ENCODE measurements around the gene FBH1. TPM values are rescaled to one million over a fixed set of nuclear protein-coding genes. Genes with fewer than 3 reads are reported as not detected.

Gene FBH1
- total RNA-seq, 2 experiments from 2014 or later = 55.3 to 63.5 TPM

DNA sequence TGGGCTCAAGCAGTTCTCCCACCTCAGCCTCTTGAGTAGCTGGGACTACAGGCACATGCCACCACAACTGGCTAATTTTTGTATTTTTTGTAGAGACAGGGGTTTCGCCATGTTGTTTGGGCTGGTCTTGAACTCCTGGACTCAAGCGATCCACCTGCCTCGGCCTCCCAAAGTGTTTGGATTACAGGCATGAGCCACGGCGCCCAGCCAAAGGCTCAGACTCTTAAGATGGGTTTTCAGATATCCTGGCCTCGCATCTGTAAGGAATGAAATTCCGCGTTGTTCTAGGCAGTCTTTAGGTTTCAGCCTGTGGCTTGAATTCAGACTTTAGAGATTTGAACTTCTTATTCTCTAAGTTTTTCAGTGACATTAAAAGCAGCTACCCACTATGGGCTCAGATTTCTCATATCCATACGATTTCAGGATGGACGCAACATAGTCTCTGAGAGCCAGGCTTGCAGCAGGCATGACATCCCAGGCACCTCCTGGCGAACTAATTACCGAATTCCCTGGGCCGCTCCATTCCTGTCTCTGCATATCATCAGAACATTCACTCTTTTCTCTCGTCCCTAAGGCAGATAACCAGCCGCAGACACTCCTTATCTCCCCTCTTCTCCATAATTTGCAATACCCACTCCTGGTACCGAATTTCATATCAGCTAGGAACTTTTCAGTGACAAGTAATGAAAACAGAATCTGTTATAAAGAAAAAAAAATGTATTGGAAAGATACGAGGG, 57.6 kb downstream of the FBH1 start:
- Mint-ChIP-seq H3K9me3 (no peaks in the 10 kb centered on the region), H3K27me3 (no peaks in the 10 kb centered on the region), H3K36me3 (ENCODE audit: low read depth) (no peaks in the 10 kb centered on the region), H3K27ac (no peak overlapping the region), H3K4me1 (peaks cover 9% of the 10 kb centered on the region), H3K4me3 (no peak overlapping the region)
- CTCF ChIA-PET = interaction anchor here (0.7 to 1.4 kb wide), 2 partner anchors 24 to 36 kb away, joined by 3 to 4 read pairs; no protein-coding TSS in a partner anchor
- no peak for DNase-seq
- POLR2A ChIA-PET = no interaction called here

DNA sequence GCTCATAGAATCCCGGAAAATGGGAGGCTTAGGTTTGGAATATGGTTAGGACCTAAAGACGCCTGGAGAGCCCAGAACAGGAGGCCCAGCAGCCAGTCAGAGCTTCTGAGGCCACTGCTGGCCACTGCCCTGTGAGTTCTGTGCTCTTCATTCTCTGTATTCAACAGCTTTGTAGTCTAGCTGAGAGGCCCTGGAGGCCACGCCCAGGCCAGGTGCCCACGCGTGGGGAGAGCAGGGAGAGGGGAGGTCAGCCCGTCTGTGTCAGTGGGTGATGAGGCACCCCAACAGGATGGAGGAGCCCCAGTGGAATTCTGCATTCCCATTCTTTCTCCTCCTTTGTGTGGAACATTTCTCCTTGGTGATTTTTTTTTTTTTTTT, 58.2 kb downstream of the FBH1 start:
- no peak for DNase-seq
- ChIA-PET POLR2A (no interaction called here), CTCF (interaction anchor here (0.7 to 1.4 kb wide), 2 partner anchors 24 to 35 kb away, joined by 3 to 4 read pairs; no protein-coding TSS in a partner anchor)
- peaks cover 9% of the 10 kb centered on the region for H3K4me1 Mint-ChIP-seq
- H3K4me3 Mint-ChIP-seq = no peak overlapping the region
- H3K27ac Mint-ChIP-seq = no peak overlapping the region
- H3K36me3 Mint-ChIP-seq (ENCODE audit: low read depth) = no peaks in the 10 kb centered on the region
- H3K9me3 Mint-ChIP-seq = no peaks in the 10 kb centered on the region
- no peaks in the 10 kb centered on the region for H3K27me3 Mint-ChIP-seq

DNA sequence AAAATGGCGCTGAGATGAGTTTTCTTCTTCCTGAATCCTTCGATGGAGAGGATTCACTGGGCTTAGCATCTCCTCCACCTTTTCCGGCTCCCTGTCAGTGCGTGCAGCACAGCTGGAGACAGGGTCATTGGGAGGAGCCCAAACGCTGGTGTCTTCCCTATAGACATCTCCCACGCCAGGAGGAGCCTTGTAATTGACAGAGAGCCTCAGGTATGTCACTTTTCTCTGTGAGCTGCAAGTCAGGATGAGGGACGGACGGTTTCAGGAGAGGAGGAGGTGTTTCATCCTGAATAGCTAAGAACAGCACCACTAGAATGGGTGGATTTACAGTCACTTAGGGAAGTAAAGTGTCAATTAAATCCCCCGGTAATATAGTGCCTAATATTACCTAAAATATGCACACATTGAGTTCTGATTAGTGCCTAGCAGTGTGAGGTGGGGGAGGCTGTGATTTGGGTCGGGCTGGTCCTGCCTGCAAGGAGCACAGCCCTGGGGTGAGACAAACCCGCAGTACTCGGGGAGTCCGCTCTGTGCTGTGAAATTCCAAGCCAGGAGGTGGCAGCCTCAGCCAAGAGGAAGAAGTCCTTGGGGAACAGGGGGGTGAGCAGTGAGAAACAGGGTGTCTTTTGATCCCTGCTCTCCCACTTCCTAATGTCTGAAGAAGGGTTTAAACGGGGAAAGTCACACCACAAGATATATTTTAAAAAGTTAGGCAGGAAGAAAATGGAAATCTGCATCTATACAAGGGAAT, 59.1 kb downstream of the FBH1 start:
- no peaks in the 10 kb centered on the region for H3K36me3 Mint-ChIP-seq (ENCODE audit: low read depth)
- POLR2A ChIA-PET = no interaction called here
- H3K9me3 Mint-ChIP-seq = no peaks in the 10 kb centered on the region
- H3K4me1 Mint-ChIP-seq = peaks cover 9% of the 10 kb centered on the region
- DNase-seq = peak; percentile 15
- H3K27ac Mint-ChIP-seq = no peak overlapping the region
- no peak overlapping the region for H3K4me3 Mint-ChIP-seq
- no peaks in the 10 kb centered on the region for H3K27me3 Mint-ChIP-seq
- CTCF ChIA-PET = no interaction called here

DNA sequence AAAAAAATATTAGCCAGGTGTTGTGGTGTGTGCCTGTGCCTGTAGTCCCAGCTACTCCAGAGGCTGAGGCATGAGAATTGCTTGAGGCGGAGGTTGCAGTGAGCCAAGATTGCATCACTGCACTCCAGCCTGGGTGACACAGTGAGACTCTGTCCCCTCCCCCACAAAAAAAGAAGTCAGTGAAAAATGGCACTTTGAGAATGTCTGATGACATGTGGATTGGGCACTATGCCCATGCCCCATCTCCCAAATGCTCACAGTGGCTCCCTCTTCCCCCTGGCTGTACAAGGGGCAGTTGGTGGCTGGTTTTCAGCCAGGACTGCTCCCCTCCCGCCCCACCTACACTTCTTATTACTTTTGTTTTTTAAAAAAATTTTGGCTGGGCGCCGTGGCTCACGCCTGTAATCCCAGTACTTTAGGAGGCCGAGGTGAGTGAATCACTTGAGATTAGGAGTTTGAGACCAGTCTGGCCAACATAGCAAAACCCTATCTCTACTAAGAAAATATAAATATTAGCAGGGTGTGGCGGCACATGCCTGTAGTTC, 61.2 kb downstream of the FBH1 start:
- POLR2A ChIA-PET = no interaction called here
- no peak for DNase-seq
- Mint-ChIP-seq H3K9me3 (no peaks in the 10 kb centered on the region), H3K27me3 (no peaks in the 10 kb centered on the region), H3K27ac (no peak overlapping the region), H3K36me3 (ENCODE audit: low read depth) (peaks cover 4% of the 10 kb centered on the region), H3K4me3 (no peak overlapping the region), H3K4me1 (peaks cover under 1% of the 10 kb centered on the region)
- CTCF ChIA-PET = no interaction called here

DNA sequence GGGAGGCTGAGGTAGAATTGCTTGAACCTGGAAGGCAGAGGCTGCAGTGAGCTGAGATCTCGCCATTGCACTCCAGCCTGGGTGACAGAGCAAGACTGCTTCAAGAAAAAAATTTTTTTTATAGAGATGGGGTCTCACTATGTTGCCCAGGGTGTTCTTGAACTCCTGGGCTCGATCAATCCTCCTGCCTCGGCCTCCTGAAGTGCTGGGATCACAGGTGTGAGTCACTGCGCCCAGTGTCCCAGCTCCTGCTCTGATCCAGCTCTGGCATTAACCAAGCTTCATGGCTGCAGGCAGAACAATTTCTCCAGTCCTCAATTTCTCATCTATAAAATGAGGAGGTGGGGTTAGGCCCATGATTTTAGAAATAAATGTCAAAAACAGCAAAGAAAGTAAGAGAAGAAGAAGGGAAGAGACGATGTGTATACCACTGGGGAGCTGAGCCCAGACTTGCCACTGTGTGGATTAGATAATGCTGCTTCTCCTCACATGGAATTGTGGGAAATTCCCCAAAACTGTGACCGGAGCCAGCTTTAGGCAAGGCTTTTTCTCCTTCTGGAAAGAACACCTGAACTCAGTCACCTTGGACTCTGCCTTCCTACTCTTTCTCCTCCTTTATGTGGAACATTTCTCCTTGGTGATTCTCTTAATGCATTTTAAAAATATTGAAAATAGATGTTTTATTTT, 61.8 kb downstream of the FBH1 start:
- ChIA-PET CTCF (no interaction called here), POLR2A (no interaction called here)
- Mint-ChIP-seq H3K27ac (no peak overlapping the region), H3K36me3 (ENCODE audit: low read depth) (peaks cover 5% of the 10 kb centered on the region), H3K4me3 (no peak overlapping the region), H3K27me3 (no peaks in the 10 kb centered on the region), H3K9me3 (no peaks in the 10 kb centered on the region), H3K4me1 (no peaks in the 10 kb centered on the region)
- DNase-seq = no peak

DNA sequence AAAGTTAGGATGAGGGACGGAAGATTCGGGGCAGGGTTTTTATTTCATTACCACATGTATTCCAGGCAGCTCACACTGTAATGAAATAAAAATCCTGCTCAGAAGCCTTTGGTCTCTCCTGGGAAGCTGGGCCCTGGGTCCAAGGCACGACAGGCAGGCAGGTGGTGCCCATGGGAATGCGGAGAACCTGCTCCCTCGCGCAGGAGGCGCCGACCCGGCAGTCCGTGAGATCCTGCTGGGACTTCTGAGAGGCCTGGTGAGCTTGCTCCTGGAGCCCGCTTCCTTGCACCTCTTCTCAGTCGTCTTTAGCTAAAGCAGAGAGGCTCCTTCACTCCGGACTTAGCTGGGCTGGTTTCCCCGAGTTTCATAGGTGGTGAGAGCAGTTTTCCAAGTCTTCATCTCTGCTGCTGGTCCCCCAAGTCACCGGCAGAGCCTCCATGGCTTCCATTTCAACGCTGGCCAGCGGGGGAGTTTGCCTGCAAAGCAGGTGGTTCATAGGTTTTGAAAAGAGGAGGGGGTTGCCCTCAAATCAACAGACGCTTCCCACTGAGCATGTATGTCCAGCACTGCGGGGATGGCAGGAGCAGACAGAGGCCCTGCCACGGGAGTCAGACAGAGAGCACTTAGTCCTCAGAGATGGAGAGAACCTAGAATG, 62.8 kb downstream of the FBH1 start:
- peaks cover 8% of the 10 kb centered on the region for H3K36me3 Mint-ChIP-seq (ENCODE audit: low read depth)
- no peaks in the 10 kb centered on the region for H3K27me3 Mint-ChIP-seq
- CTCF ChIA-PET = no interaction called here
- H3K4me1 Mint-ChIP-seq = no peaks in the 10 kb centered on the region
- no peaks in the 10 kb centered on the region for H3K9me3 Mint-ChIP-seq
- no peak overlapping the region for H3K4me3 Mint-ChIP-seq
- no peak for DNase-seq
- peak overlapping the region; percentile 48 for H3K27ac Mint-ChIP-seq
- POLR2A ChIA-PET = no interaction called here

DNA sequence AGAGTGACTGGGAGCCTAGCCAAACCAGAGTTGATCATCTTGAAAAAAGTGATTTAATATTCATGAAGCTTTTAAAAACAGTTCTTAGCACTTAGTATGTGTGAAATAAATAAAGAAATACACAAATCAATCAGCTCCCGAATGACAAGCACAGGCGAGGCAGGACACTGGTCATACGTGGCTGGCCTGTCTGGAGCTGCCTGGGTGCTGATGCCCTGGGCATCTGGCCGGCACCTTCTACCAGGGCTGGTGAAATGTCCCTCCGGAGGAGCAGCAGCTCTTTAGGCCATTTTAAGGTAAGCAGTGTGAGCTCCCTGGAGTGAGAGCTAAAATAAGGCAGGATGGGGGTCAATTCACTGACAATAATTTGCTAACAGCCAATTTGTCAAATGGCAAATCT, 63.6 kb downstream of the FBH1 start:
- POLR2A ChIA-PET = no interaction called here
- H3K4me1 Mint-ChIP-seq = no peaks in the 10 kb centered on the region
- no peaks in the 10 kb centered on the region for H3K27me3 Mint-ChIP-seq
- no peaks in the 10 kb centered on the region for H3K9me3 Mint-ChIP-seq
- H3K27ac Mint-ChIP-seq = peak overlapping the region; percentile 48
- no peak for DNase-seq
- H3K4me3 Mint-ChIP-seq = no peak overlapping the region
- peaks cover 12% of the 10 kb centered on the region for H3K36me3 Mint-ChIP-seq (ENCODE audit: low read depth)
- CTCF ChIA-PET = interaction anchor here (0.7 to 0.9 kb wide), 3 partner anchors 13 to 1361 kb away, joined by 4 to 10 read pairs (median 5); no protein-coding TSS in a partner anchor

DNA sequence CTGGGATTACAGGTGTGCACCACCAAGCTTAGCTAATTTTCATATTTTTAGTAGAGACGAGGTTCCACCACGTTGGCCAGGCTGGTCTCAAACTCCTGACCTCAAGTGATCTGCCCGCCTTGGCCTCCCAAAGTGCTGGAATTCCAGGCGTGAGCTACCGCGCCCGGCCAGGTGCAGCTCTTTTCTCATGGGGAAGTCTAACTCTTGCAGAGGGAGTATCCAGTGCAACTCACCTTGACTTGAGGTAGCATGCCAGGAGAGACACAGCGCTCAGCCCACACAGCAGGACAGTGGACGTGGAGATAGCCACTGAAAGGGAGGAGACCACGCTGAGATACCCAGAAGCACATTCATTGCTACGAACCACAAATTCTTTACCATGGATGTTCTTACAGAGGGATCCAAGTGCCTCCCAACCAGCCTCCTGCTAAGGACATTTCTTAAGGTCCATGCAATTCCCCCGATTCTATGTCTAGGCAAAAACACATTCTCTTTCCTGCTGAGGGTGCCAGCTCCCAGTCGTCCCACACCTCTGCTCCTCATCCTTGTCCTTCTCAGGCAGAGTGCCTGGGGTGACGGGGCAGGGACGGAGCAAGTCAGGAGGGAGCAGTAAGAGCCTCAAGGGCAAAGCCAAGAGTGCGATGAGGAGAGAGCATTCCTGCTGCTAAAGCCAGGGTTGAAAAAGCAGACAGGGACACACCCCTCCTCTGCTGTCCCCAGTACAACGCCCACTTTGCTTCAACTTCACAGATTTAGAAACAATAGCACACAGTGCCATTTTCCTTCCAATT, 66.3 kb downstream of the FBH1 start:
- no peak for DNase-seq
- ChIA-PET CTCF (no interaction called here), POLR2A (no interaction called here)
- no peak overlapping the region for H3K4me3 Mint-ChIP-seq
- no peaks in the 10 kb centered on the region for H3K4me1 Mint-ChIP-seq
- H3K9me3 Mint-ChIP-seq = no peaks in the 10 kb centered on the region
- no peak overlapping the region for H3K27ac Mint-ChIP-seq
- peaks cover 20% of the 10 kb centered on the region for H3K36me3 Mint-ChIP-seq (ENCODE audit: low read depth)
- H3K27me3 Mint-ChIP-seq = no peaks in the 10 kb centered on the region

DNA sequence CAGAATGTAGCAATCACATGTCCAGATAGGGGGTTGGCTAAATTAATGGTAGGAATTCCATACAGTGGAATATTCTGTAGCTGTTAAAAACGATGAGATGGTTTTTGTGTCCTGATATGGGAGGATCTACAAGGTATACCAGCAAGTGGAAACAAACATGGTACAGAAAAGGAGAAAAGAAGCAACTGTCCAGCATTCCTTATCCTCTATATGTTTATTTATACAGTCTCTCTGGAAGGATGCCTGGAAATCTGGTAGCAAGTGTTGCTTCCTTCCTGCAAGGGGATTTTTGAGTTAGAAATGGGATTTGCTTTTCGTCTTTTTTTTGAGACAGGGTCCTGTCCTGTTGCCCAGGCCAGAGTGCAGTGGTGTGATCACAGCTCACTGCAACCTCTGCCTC, 68.0 kb downstream of the FBH1 start:
- Mint-ChIP-seq H3K36me3 (ENCODE audit: low read depth) (peaks cover 27% of the 10 kb centered on the region), H3K4me1 (no peaks in the 10 kb centered on the region), H3K4me3 (no peak overlapping the region), H3K27me3 (no peaks in the 10 kb centered on the region), H3K27ac (no peak overlapping the region), H3K9me3 (no peaks in the 10 kb centered on the region)
- CTCF ChIA-PET = interaction anchor here (0.7 kb wide), 1 partner anchor 18 kb away, joined by 3 read pairs; no protein-coding TSS in a partner anchor
- POLR2A ChIA-PET = no interaction called here
- DNase-seq = no peak

DNA sequence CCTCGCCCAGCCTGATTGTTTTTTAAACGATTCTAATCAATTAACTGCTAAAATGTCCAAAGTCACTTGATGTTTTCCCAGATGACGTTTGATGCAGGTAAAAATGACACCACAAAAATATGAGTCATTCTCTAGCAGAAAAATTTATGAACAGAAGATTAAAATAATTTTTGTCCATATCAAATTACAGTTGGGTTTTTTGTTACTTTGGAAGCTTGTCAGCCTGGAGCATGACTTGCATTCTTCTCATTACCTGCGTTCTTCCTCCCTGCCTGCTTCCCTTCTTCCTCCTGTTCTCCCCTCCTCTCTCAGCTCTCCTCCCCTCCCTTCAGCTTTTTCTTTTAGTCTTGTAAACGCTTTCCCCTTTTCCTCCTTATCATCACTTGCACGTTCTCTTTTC, 68.6 kb downstream of the FBH1 start:
- Mint-ChIP-seq H3K4me1 (peaks cover 1% of the 10 kb centered on the region), H3K27ac (no peak overlapping the region), H3K27me3 (no peaks in the 10 kb centered on the region), H3K4me3 (no peak overlapping the region), H3K9me3 (no peaks in the 10 kb centered on the region), H3K36me3 (ENCODE audit: low read depth) (peaks cover 31% of the 10 kb centered on the region)
- DNase-seq = no peak
- CTCF ChIA-PET = interaction anchor here (0.7 to 1.5 kb wide), 2 partner anchors 19 to 28 kb away, joined by 3 read pairs; no protein-coding TSS in a partner anchor
- POLR2A ChIA-PET = no interaction called here

DNA sequence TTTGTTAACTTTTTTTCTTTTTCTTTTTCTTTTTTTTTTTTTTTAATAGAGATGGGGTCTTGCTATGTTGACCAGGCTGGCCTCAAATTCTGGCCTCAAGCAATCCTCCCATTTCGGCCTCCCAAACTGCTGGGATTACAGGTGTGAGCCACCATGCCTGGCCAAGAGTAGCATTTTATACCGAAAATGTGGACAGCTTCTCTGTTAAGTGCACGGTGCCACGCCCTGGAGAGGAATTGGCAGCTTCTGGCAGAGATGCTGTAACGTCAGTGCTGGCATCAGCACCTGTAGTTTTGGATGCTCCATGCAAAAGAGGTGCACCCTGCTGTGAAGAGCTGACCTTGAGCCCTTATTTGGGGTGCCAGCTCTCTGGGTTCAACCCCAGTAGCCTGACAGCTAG, 69.1 kb downstream of the FBH1 start:
- peaks cover 33% of the 10 kb centered on the region for H3K36me3 Mint-ChIP-seq (ENCODE audit: low read depth)
- peaks cover 3% of the 10 kb centered on the region for H3K4me1 Mint-ChIP-seq
- DNase-seq = no peak
- no peaks in the 10 kb centered on the region for H3K27me3 Mint-ChIP-seq
- H3K4me3 Mint-ChIP-seq = no peak overlapping the region
- no peak overlapping the region for H3K27ac Mint-ChIP-seq
- H3K9me3 Mint-ChIP-seq = no peaks in the 10 kb centered on the region
- CTCF ChIA-PET = interaction anchor here (1.3 to 1.5 kb wide), 2 partner anchors 11 to 28 kb away, joined by 3 read pairs; no protein-coding TSS in a partner anchor
- POLR2A ChIA-PET = no interaction called here

DNA sequence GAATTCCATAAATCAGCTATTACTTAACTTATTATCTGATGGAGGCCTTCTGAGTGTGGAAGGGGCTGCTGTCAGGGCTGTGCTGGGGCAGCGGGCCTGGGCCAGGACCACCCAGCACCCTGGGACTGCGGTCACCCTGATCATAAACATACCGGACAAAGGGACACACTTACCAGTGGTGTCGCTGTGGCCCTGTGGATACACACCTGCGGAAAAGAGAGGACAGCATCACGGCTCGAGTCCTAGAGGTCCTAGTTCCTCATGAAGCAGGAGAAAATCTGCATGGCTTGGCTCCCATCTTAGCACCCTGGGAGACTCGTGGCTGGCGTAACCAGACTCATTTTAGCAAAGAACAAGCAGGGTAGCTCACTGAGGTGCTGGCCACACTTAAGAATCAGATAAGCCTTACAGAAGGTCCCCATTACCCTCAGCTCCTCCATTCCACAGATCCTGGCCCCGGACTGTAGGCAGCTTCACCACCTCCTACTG, 69.6 kb downstream of the FBH1 start:
- POLR2A ChIA-PET = no interaction called here
- CTCF ChIA-PET = interaction anchor here (1.3 to 1.5 kb wide), 2 partner anchors 11 to 29 kb away, joined by 3 read pairs; no protein-coding TSS in a partner anchor
- H3K9me3 Mint-ChIP-seq = no peaks in the 10 kb centered on the region
- H3K4me1 Mint-ChIP-seq = peaks cover 3% of the 10 kb centered on the region
- no peak overlapping the region for H3K4me3 Mint-ChIP-seq
- H3K27me3 Mint-ChIP-seq = no peaks in the 10 kb centered on the region
- H3K36me3 Mint-ChIP-seq (ENCODE audit: low read depth) = peaks cover 33% of the 10 kb centered on the region
- H3K27ac Mint-ChIP-seq = no peak overlapping the region
- no peak for DNase-seq

Data from activated CD4-positive, alpha-beta T cell treated with anti-CD3 and anti-CD28 coated beads, Interleukin-2, amount 10 ng/mL, durations not matched to agents 7 days and 5 days (primary cell).